Measurements from ENCODE around the gene STIM2. TPM values are rescaled to one million over a fixed set of nuclear protein-coding genes. Genes with fewer than 3 reads are reported as not detected.

STIM2 gene
- total and polyA plus RNA-seq, 9 of the 15 experiments (the other 6 are each of a cell fraction or from before 2014, with no cell fraction given), result 7.2 to 26.8 (median 15.4) TPM

- TF ChIP-seq ZBTB11 (CRISPR knock-in tag; IDR thresholded peaks at IDR 0.05) (peak in 1 of 3 experiments; percentile 91; a peak in 2 of 6 replicates), ZNF589 (CRISPR knock-in tag; IDR thresholded peaks at IDR 0.05; ENCODE audit: low read depth) (no peak), SRSF7 (optimal IDR thresholded peaks at IDR 0.05; ENCODE audit: low read depth, low read length) (no peak), IRF9 (tag; IDR thresholded peaks at IDR 0.05) (no peak), ELF1 (tag; IDR thresholded peaks at IDR 0.05) (peak; percentile 37; the same call in 1 of the 2 replicates), ZC3H4 (CRISPR knock-in tag; IDR thresholded peaks at IDR 0.05; ENCODE audit: borderline replicate concordance) (no peak), SOX6 (IDR thresholded peaks at IDR 0.05) (no peak), HMGN3 (IDR thresholded peaks at IDR 0.05; ENCODE audit: borderline replicate concordance, extremely low read depth, insufficient read length, low read depth, low read length) (peak; percentile 19), POLR2G (IDR thresholded peaks at IDR 0.05; ENCODE audit: low read depth, low read length) (peak; percentile 65), BRCA1 (IDR thresholded peaks at IDR 0.05) (no peak), BRCA1 (CRISPR knock-in tag; IDR thresholded peaks at IDR 0.05) (no peak), GTF2A2 (tag; IDR thresholded peaks at IDR 0.05) (no peak), CEBPZ (IDR thresholded peaks at IDR 0.05; ENCODE audit: borderline replicate concordance, low read depth, low read length) (no peak), MCM5 (IDR thresholded peaks at IDR 0.05; ENCODE audit: low read depth) (no peak), SMARCA5 (IDR thresholded peaks at IDR 0.05) (no peak), SMAD1 (IDR thresholded peaks at IDR 0.05; ENCODE audit: low read depth, low read length, partially characterized antibody) (no peak)
These were observed 337 bp downstream of the STIM2 start (continued) for GRCh38 chr4:26860922-26861433.

All from K562 (cell line).